ENCODE data around the gene RPS25.

GRCh38 chr11:118998822-118999221, 19.3 kb downstream of the RPS25 start:
- TF ChIP-seq CTCF (IDR thresholded peaks at IDR 0.05) (no peak), POLR2AphosphoS5 (IDR thresholded peaks at IDR 0.05) (peak in 1 of 2 donors; percentile 7), POLR2A (IDR thresholded peaks at IDR 0.05) (no peak), EP300 (IDR thresholded peaks at IDR 0.05) (no peak)
